SK-N-MC (cell line): ENCODE results near the gene PDE4B.

Experiments used
- EZH2 ChIP-seq: fragments of 200-600 bp; sonication (generic); IDR thresholded peaks from one replicate; pipeline ENCODE4 v1.6.1; 2017; ENCODE audit warnings: antibody characterized with exemption
- POLR2AphosphoS5 ChIP-seq: IDR thresholded peaks from 2 replicates; pipeline ENCODE4 v1.6.1; 2012; ENCODE audit warnings: mild to moderate bottlenecking, low read depth, low read length, borderline replicate concordance

GRCh38 chr1:66046415-66046814, 253.7 kb downstream of the PDE4B start:
- TF ChIP-seq POLR2AphosphoS5 (no peak), EZH2 (no peak)
